ENCODE data around the gene CRB3.

- TF ChIP-seq CTCF (IDR thresholded peaks at IDR 0.05) = no peak
- no peak for TF ChIP-seq POLR2A (IDR thresholded peaks at IDR 0.05)
Measured at GRCh38 chr19:6476155-6476895, 12.3 kb downstream of the CRB3 start.

Measured in testis (tissue), 2 donors.